ENCODE measurements around the gene RAD51B.

GRCh38 chr14:67999705-68000384, 180.3 kb downstream of the RAD51B start:
- TF ChIP-seq CTCF (IDR thresholded peaks at IDR 0.05 in 2 of 3, conservative IDR thresholded peaks at IDR 0.05 in 1 of 3; ENCODE audit: insufficient read depth in 2 of 3, low read depth in 1 of 3, low read length in 3 of 3) = no peak
- no peak for TF ChIP-seq FOSL1 (tag; conservative IDR thresholded peaks at IDR 0.05)
- no peak for TF ChIP-seq ZNF124 (CRISPR knock-in tag; IDR thresholded peaks at IDR 0.05)
- TF ChIP-seq TCF3 (CRISPR knock-in tag; IDR thresholded peaks at IDR 0.05) = no peak
- TF ChIP-seq POLR3A (IDR thresholded peaks at IDR 0.05; ENCODE audit: borderline replicate concordance, extremely low read depth, insufficient read depth, insufficient read length) = no peak
- no peak for TF ChIP-seq JUND (IDR thresholded peaks at IDR 0.05; ENCODE audit: borderline replicate concordance, low read depth, low read length)
- TF ChIP-seq JUND (tag; IDR thresholded peaks at IDR 0.05; ENCODE audit: borderline replicate concordance, low read depth, low read length) = no peak
- no peak for TF ChIP-seq ATF6 (CRISPR knock-in tag; IDR thresholded peaks at IDR 0.05)
- no peak for TF ChIP-seq TRIM24 (IDR thresholded peaks at IDR 0.05)

Data from K562 (cell line).